Activated naive CD8-positive, alpha-beta T cell (primary cell): ENCODE measurements around the gene FHIP1B.

Experiments
- H3K27ac Mint-ChIP-seq: one replicate; pipeline ENCODE4 v1.8.0; 2021; ENCODE audit warnings: mixed read lengths
- H3K27me3 Mint-ChIP-seq: one replicate; pipeline ENCODE4 v1.8.0; 2021; ENCODE audit warnings: mixed read lengths
- H3K36me3 Mint-ChIP-seq: one replicate; pipeline ENCODE4 v1.8.0; 2021; ENCODE audit warnings: mixed read lengths
- H3K4me1 Mint-ChIP-seq: one replicate; pipeline ENCODE4 v1.8.0; 2021; ENCODE audit warnings: low read depth, mixed read lengths
- H3K4me3 Mint-ChIP-seq: one replicate; pipeline ENCODE4 v1.8.0; 2021; ENCODE audit warnings: mild to moderate bottlenecking, mixed read lengths
- H3K9me3 Mint-ChIP-seq: one replicate; pipeline ENCODE4 v1.8.0; 2021; ENCODE audit warnings: low read depth, mixed read lengths

Gene FHIP1B

GRCh38 chr11:6199174-6199810 lies 35.1 kb downstream of the FHIP1B start, which contains the start of gene OR52W1:
OR52W1 (plus strand) TSS chr11:6199224; CDS start chr11:6199224, 0 bp downstream.
- H3K36me3 Mint-ChIP-seq = no peaks in the 10 kb centered on the region
- no peak within 1 kb of the TSS for H3K27ac Mint-ChIP-seq
- peaks cover 21% of the 10 kb centered on the region for H3K4me1 Mint-ChIP-seq
- no peaks in the 10 kb centered on the region for H3K9me3 Mint-ChIP-seq
- H3K4me3 Mint-ChIP-seq = no peak within 1 kb of the TSS
- H3K27me3 Mint-ChIP-seq = no peaks in the 10 kb centered on the region

GRCh38 chr11:6197466-6198200 lies 36.8 kb downstream of the FHIP1B start:
- H3K36me3 Mint-ChIP-seq = no peaks in the 10 kb centered on the region
- H3K4me3 Mint-ChIP-seq = no peak overlapping the region
- H3K27ac Mint-ChIP-seq = no peak overlapping the region
- no peaks in the 10 kb centered on the region for H3K9me3 Mint-ChIP-seq
- H3K27me3 Mint-ChIP-seq = no peaks in the 10 kb centered on the region
- peaks cover 8% of the 10 kb centered on the region for H3K4me1 Mint-ChIP-seq

GRCh38 chr11:6196396-6196795 lies 38.0 kb downstream of the FHIP1B start:
- peaks cover 8% of the 10 kb centered on the region for H3K4me1 Mint-ChIP-seq
- no peak overlapping the region for H3K27ac Mint-ChIP-seq
- H3K36me3 Mint-ChIP-seq = no peaks in the 10 kb centered on the region
- no peaks in the 10 kb centered on the region for H3K27me3 Mint-ChIP-seq
- no peaks in the 10 kb centered on the region for H3K9me3 Mint-ChIP-seq
- H3K4me3 Mint-ChIP-seq = no peak overlapping the region

- Mint-ChIP-seq H3K4me1 (peaks cover 8% of the 10 kb centered on the region), H3K27ac (no peak overlapping the region), H3K4me3 (no peak overlapping the region), H3K36me3 (no peaks in the 10 kb centered on the region), H3K27me3 (no peaks in the 10 kb centered on the region), H3K9me3 (no peaks in the 10 kb centered on the region)
Observed at GRCh38 chr11:6194065-6194581, 40.3 kb downstream of the FHIP1B start.

- H3K27me3 Mint-ChIP-seq = no peaks in the 10 kb centered on the region
- no peaks in the 10 kb centered on the region for H3K36me3 Mint-ChIP-seq
- H3K4me3 Mint-ChIP-seq = no peak overlapping the region
- H3K27ac Mint-ChIP-seq = no peak overlapping the region
- H3K9me3 Mint-ChIP-seq = no peaks in the 10 kb centered on the region
- peaks cover 8% of the 10 kb centered on the region for H3K4me1 Mint-ChIP-seq
Observed at GRCh38 chr11:6191742-6192141, 42.7 kb downstream of the FHIP1B start.

GRCh38 chr11:6175440-6175839 lies 59.0 kb downstream of the FHIP1B start:
- no peaks in the 10 kb centered on the region for H3K36me3 Mint-ChIP-seq

GRCh38 chr11:6170226-6170625 lies 64.2 kb downstream of the FHIP1B start, which contains the start of gene OR52B2:
OR52B2 (minus strand) TSS chr11:6170326; CDS start chr11:6170326, 0 bp downstream.
- no peak within 1 kb of the TSS for H3K27ac Mint-ChIP-seq

More at GRCh38 chr11:6175440-6175839, 59.0 kb downstream of the FHIP1B start:
- peaks cover 8% of the 10 kb centered on the region for H3K27me3 Mint-ChIP-seq
- H3K9me3 Mint-ChIP-seq = no peaks in the 10 kb centered on the region
- no peaks in the 10 kb centered on the region for H3K4me1 Mint-ChIP-seq
- no peak overlapping the region for H3K27ac Mint-ChIP-seq
- H3K4me3 Mint-ChIP-seq = no peak overlapping the region

More at GRCh38 chr11:6170226-6170625, 64.2 kb downstream of the FHIP1B start, which contains the start of gene OR52B2:
- H3K4me1 Mint-ChIP-seq = no peaks in the 10 kb centered on the region
- H3K4me3 Mint-ChIP-seq = no peak within 1 kb of the TSS
- H3K27me3 Mint-ChIP-seq = peaks cover 15% of the 10 kb centered on the region
- peaks cover 4% of the 10 kb centered on the region for H3K9me3 Mint-ChIP-seq
- no peaks in the 10 kb centered on the region for H3K36me3 Mint-ChIP-seq
